Body of pancreas (tissue), 4 donors: ENCODE results near the gene SYNJ2.

Experiments used
- CTCF ChIP-seq, 7 experiments: fragments of 450-650 bp in 4 of 7; fragments of 200-600 bp in 3 of 7; sonication (generic) in 3 of 7; IDR thresholded peaks; one replicate each; pipeline ENCODE4 v1.5.1; 2016 to 2019; ENCODE audit warnings: antibody characterized with exemption in 7 of 7
- POLR2A ChIP-seq, 3 donors: fragments of 450-650 bp; IDR thresholded peaks; one replicate each; pipeline ENCODE4 v1.6.1; 2016; ENCODE audit warnings: antibody characterized with exemption in 3 of 3, mild to moderate bottlenecking in 2 of 3

GRCh38 chr6:158083455-158084325 lies 102.0 kb downstream of the SYNJ2 start:
- no peak for TF ChIP-seq CTCF (IDR thresholded peaks at IDR 0.05)
- TF ChIP-seq POLR2A (IDR thresholded peaks at IDR 0.05) = no peak
